Body of pancreas (tissue), 4 donors: ENCODE data around the gene OR2T27. TPM values are rescaled to one million over a fixed set of nuclear protein-coding genes. Genes with fewer than 3 reads are reported as not detected.
"Not testable (repeated sequence)": the region's sequence is repeated elsewhere in the genome, so short reads cannot be mapped to it uniquely, and the experiment has no call there.

Experiments used
- ATAC-seq: fragments of 150-250 bp; one replicate; pipeline ENCODE4 v1.9.1; 2016
- DNase-seq, 4 donors: peaks; one replicate each; pipeline ENCODE4 v3.0.0-alpha.2; 2019
- H3K27ac ChIP-seq, 4 donors: fragments of 200-600 bp; sonication (generic); 1 replicate in 3 of 4; 2 replicates in 1 of 4; pipeline versions ENCODE4 v1.5.1 to v1.6.1; 2016 to 2019; ENCODE audit warnings: mild to moderate bottlenecking in 1 of 4, mixed read lengths in 1 of 4, moderate library complexity in 1 of 4
- H3K27me3 ChIP-seq, 2 donors: fragments of 200-600 bp; sonication (generic); one replicate each; pipeline ENCODE4 v1.6.0; 2016; ENCODE audit warnings: mild to moderate bottlenecking in 1 of 2
- H3K36me3 ChIP-seq, 2 donors: fragments of 200-600 bp; sonication (generic); replicated peaks in 1 of 2; 2 replicates each; pipeline ENCODE4 v1.5.1; 2016; ENCODE audit warnings: low read depth in 2 of 2; ENCODE audit not compliant: insufficient read depth in 1 of 2
- H3K4me1 ChIP-seq: fragments of 200-600 bp; sonication (generic); one replicate; pipeline ENCODE4 v1.6.0; 2016
- H3K4me3 ChIP-seq, 2 donors: fragments of 200-600 bp; sonication (generic); 1 replicate in 1 of 2; 2 replicates in 1 of 2; pipeline ENCODE4 v1.5.1; 2016 to 2019
- H3K9me3 ChIP-seq, 3 donors: fragments of 200-600 bp; sonication (generic); 1 replicate in 2 of 3; 2 replicates in 1 of 3; pipeline ENCODE4 v1.5.1; 2016
- CTCF ChIP-seq, 7 experiments: fragments of 450-650 bp in 4 of 7; fragments of 200-600 bp in 3 of 7; sonication (generic) in 3 of 7; IDR thresholded peaks; one replicate each; pipeline ENCODE4 v1.5.1; 2016 to 2019; ENCODE audit warnings: antibody characterized with exemption in 7 of 7
- POLR2A ChIP-seq, 3 donors: fragments of 450-650 bp; IDR thresholded peaks; one replicate each; pipeline ENCODE4 v1.6.1; 2016; ENCODE audit warnings: antibody characterized with exemption in 3 of 3, mild to moderate bottlenecking in 2 of 3
- WGBS, 2 donors: methylation state at CpG; one replicate each; pipeline ENCODE4 v1.1.5; 2017; 5-methylcytosine and 5-hydroxymethylcytosine counted together
- intact Hi-C: fragments of 100-400 bp; cut with DNase I; formaldehyde crosslinking; loops from one replicate; pipeline ENCODE4 v1.15.1; 2023
- total RNA-seq, 2 donors: library from RNA; depleted of rRNA; stranded (reverse); fragments of >200 nt; gene quantifications; one replicate each; pipeline ENCODE4 v1.1.0, GENCODE V29; 2016

OR2T27 gene
- total RNA-seq, 2 donors from 2014 or later: not detected

- H3K9me3 ChIP-seq, H3K36me3 ChIP-seq, ATAC-seq, H3K27me3 ChIP-seq, H3K4me1 ChIP-seq, H3K27ac ChIP-seq, DNase-seq, H3K4me3 ChIP-seq, intact Hi-C loops: not testable (repeated sequence)
- WGBS, 2 donors: no CpG with 5 or more reads among the region's 2 CpGs
Measured at GRCh38 chr1:248634991-248635390, 20.3 kb downstream of the OR2T27 start, which contains the start of gene OR2T11. Gene OR2T11 (minus strand): TSS chr1:248635091. CDS start chr1:248627128, 7,963 bp downstream.

- Histone ChIP-seq H3K36me3 (no peaks in the 10 kb centered on the region), H3K9me3 (no peaks in the 10 kb centered on the region), H3K27ac (no peak overlapping the region), H3K27me3 (no peaks in the 10 kb centered on the region), H3K4me3 (no peak overlapping the region), H3K4me1 (no peaks in the 10 kb centered on the region)
- no peak for TF ChIP-seq POLR2A (IDR thresholded peaks at IDR 0.05)
- no peak for TF ChIP-seq CTCF (IDR thresholded peaks at IDR 0.05)
- no peak for DNase-seq
- WGBS, 2 donors: 72 to 79% methylated on average over 7 of the region's 7 CpGs
- ATAC-seq: no peak
- intact Hi-C loops: no loop called here
Measured at GRCh38 chr1:248631354-248632008, 23.8 kb downstream of the OR2T27 start.

GRCh38 chr1:248630551-248630950 lies 24.8 kb downstream of the OR2T27 start:
- H3K9me3 ChIP-seq: no peaks in the 10 kb centered on the region
- no peaks in the 10 kb centered on the region for H3K36me3 ChIP-seq
- H3K27me3 ChIP-seq: no peaks in the 10 kb centered on the region
- 64 to 85% methylated on average over 2 of the region's 2 CpGs for WGBS, 2 donors
- DNase-seq (no peak), ATAC-seq (no peak)
- H3K4me3 ChIP-seq: no peak overlapping the region
- intact Hi-C loops: no loop called here
- no peak for TF ChIP-seq POLR2A (IDR thresholded peaks at IDR 0.05)
- no peak for TF ChIP-seq CTCF (IDR thresholded peaks at IDR 0.05)
- H3K27ac ChIP-seq: no peak overlapping the region
- no peaks in the 10 kb centered on the region for H3K4me1 ChIP-seq

- DNase-seq: no peak
- 82% methylated on average over 9 of the region's 9 CpGs for WGBS, 2 donors
- Histone ChIP-seq H3K4me3 (no peak overlapping the region), H3K9me3 (no peaks in the 10 kb centered on the region), H3K27me3 (no peaks in the 10 kb centered on the region), H3K36me3 (no peaks in the 10 kb centered on the region), H3K27ac (no peak overlapping the region), H3K4me1 (no peaks in the 10 kb centered on the region)
- TF ChIP-seq POLR2A (IDR thresholded peaks at IDR 0.05) (no peak), CTCF (IDR thresholded peaks at IDR 0.05) (no peak)
- no peak for ATAC-seq
- intact Hi-C loops: loop anchor here (5.0 kb wide), 1 partner anchor 179 kb away; no protein-coding TSS in a partner anchor
Measured at GRCh38 chr1:248627971-248628844, 27.1 kb downstream of the OR2T27 start.

- Histone ChIP-seq H3K36me3 (no peaks in the 10 kb centered on the region), H3K4me3 (no peak overlapping the region), H3K9me3 (no peaks in the 10 kb centered on the region), H3K4me1 (no peaks in the 10 kb centered on the region), H3K27ac (no peak overlapping the region), H3K27me3 (no peaks in the 10 kb centered on the region)
- intact Hi-C loops: loop anchor here (5.0 kb wide), 1 partner anchor 181 kb away; no protein-coding TSS in a partner anchor
- ATAC-seq (no peak), DNase-seq (no peak)
- 79 to 80% methylated on average over 4 to 5 of the region's 5 CpGs for WGBS, 2 donors
- no peak for TF ChIP-seq CTCF (IDR thresholded peaks at IDR 0.05)
- no peak for TF ChIP-seq POLR2A (IDR thresholded peaks at IDR 0.05)
Measured at GRCh38 chr1:248625971-248626370, 29.4 kb downstream of the OR2T27 start.
